Fibroblast of lung (primary cell): Measurements from ENCODE around the gene MINDY1. TPM values are rescaled to one million over a fixed set of nuclear protein-coding genes. Genes with fewer than 3 reads are reported as not detected.
A peak's percentile ranks its signal among the peaks of the same experiment; 100 is the strongest.

ENCODE experiments used
- DNase-seq, 2 donors: peaks; one replicate each; pipeline versions ENCODE4 v3.0.0 to v3.0.0-alpha.2; 2010; ENCODE audit warnings: low read depth in 2 of 2
- H2AFZ ChIP-seq: 2 replicates; pipeline ENCODE4 v1.5.1; 2012; ENCODE audit warnings: low read length, control low read depth, inconsistent platforms
- H3K27ac ChIP-seq: 2 replicates; pipeline ENCODE4 v1.5.1; 2011; ENCODE audit warnings: low read length, control low read depth; ENCODE audit not compliant: insufficient read depth
- H3K27me3 ChIP-seq: 2 replicates; pipeline ENCODE4 v1.5.1; 2011; ENCODE audit warnings: mild to moderate bottlenecking, low read length; ENCODE audit not compliant: control insufficient read depth, insufficient read depth
- H3K36me3 ChIP-seq: 2 replicates; pipeline ENCODE4 v1.5.1; 2011; ENCODE audit warnings: low read length; ENCODE audit not compliant: control insufficient read depth, insufficient read depth
- H3K4me1 ChIP-seq: 2 replicates; pipeline ENCODE4 v1.5.1; 2011; ENCODE audit warnings: low read length; ENCODE audit not compliant: control insufficient read depth, insufficient read depth; ENCODE audit errors: extremely low read depth
- H3K4me2 ChIP-seq: 2 replicates; pipeline ENCODE4 v1.5.1; 2011; ENCODE audit warnings: low read length, control low read depth; ENCODE audit not compliant: insufficient read depth; ENCODE audit errors: extremely low read depth
- H3K4me3 ChIP-seq, 4 experiments: fragments of 200-600 bp in 1 of 4; sonication (generic) in 1 of 4; replicated peaks in 1 of 4; 2 replicates each; pipeline ENCODE4 v1.5.1; 2011 to 2016; ENCODE audit warnings: low read length in 4 of 4, low read depth in 3 of 4, mild to moderate bottlenecking in 3 of 4, control low read depth in 2 of 4, inconsistent platforms in 1 of 4, mixed read lengths in 1 of 4; ENCODE audit not compliant: insufficient read depth in 1 of 4; ENCODE audit errors: control extremely low read depth in 1 of 4
- H3K79me2 ChIP-seq: 2 replicates; pipeline ENCODE4 v1.5.1; 2012; ENCODE audit warnings: mild to moderate bottlenecking, low read length, inconsistent platforms; ENCODE audit not compliant: control insufficient read depth, insufficient read depth
- H3K9ac ChIP-seq: 2 replicates; pipeline ENCODE4 v1.5.1; 2011; ENCODE audit warnings: mild to moderate bottlenecking, low read length, control low read depth; ENCODE audit not compliant: insufficient read depth
- H3K9me3 ChIP-seq: 2 replicates; pipeline ENCODE4 v1.5.1; 2012; ENCODE audit warnings: low read depth, low read length; ENCODE audit not compliant: control insufficient read depth, insufficient read depth
- H4K20me1 ChIP-seq: 2 replicates; pipeline ENCODE4 v1.5.1; 2011; ENCODE audit warnings: low read length; ENCODE audit not compliant: control insufficient read depth, insufficient read depth; ENCODE audit errors: extremely low read depth
- CTCF ChIP-seq, 2 donors: IDR thresholded peaks in 1 of 2; conservative IDR thresholded peaks in 1 of 2; 1 replicate in 1 of 2; 2 replicates in 1 of 2; pipeline ENCODE4 v1.5.1; 2011 to 2012; ENCODE audit warnings: low read length in 2 of 2, control low read depth in 1 of 2, inconsistent platforms in 1 of 2, low read depth in 1 of 2, mild to moderate bottlenecking in 1 of 2
- EZH2 ChIP-seq: IDR thresholded peaks from 2 replicates; pipeline ENCODE4 v1.5.1; 2012; ENCODE audit warnings: low read length, control low read depth, mild to moderate bottlenecking; ENCODE audit errors: missing control alignments
- polyA plus RNA-seq, 2 donors: library from polyadenylated mRNA; depleted of rRNA in 1 of 2; stranded (reverse) in 1 of 2; unstranded in 1 of 2; fragments of >200 nt; gene quantifications; 2 replicates each; pipeline ENCODE4 v1.2.1, GENCODE V29; 2011 to 2012; ENCODE audit warnings: missing spikeins in 1 of 2
- total RNA-seq: library from RNA; depleted of rRNA; stranded (reverse); fragments of >200 nt; gene quantifications from 2 replicates; pipeline ENCODE4 v1.2.1, GENCODE V29; 2014

Gene MINDY1
- total and polyA plus RNA-seq, 2 donors (not counting 1 experiment from before 2014, with no cell fraction given): 11.7 to 17.3 TPM

- Histone ChIP-seq H3K27me3 (no peaks in the 10 kb centered on the region), H2AFZ (no peak overlapping the region), H3K4me2 (peak overlapping the region; percentile 93), H4K20me1 (no peaks in the 10 kb centered on the region), H3K36me3 (peaks cover 10% of the 10 kb centered on the region), H3K79me2 (peaks cover 63% of the 10 kb centered on the region), H3K9ac (peak overlapping the region; percentile 90), H3K27ac (peak overlapping the region; percentile 86), H3K4me3 (peak overlapping the region; percentile 83 to 95 (median 92)), H3K9me3 (no peaks in the 10 kb centered on the region), H3K4me1 (peaks cover 24% of the 10 kb centered on the region)
- TF ChIP-seq CTCF (conservative IDR thresholded peaks at IDR 0.05 in 1 of 2, IDR thresholded peaks at IDR 0.05 in 1 of 2; ENCODE audit: low read depth in 1 of 2, low read length in 2 of 2): no peak
- TF ChIP-seq EZH2: no peak
- no peak for DNase-seq
Observed at GRCh38 chr1:150972417-150972940, 34.2 kb downstream of the MINDY1 start.

GRCh38 chr1:150971583-150972416 is 34.9 kb downstream of the MINDY1 start:
- H3K27ac ChIP-seq: peak overlapping the region; percentile 60
- H3K9ac ChIP-seq: no peak overlapping the region
- TF ChIP-seq EZH2 (no peak), CTCF (conservative IDR thresholded peaks at IDR 0.05 in 1 of 2, IDR thresholded peaks at IDR 0.05 in 1 of 2; ENCODE audit: low read depth in 1 of 2, low read length in 2 of 2) (peak in 1 of 2 donors; percentile 4)

GRCh38 chr1:150970808-150971582 is 35.7 kb downstream of the MINDY1 start:
- DNase-seq: peak in 1 of 2 donors; percentile 84
- H3K9ac ChIP-seq: no peak overlapping the region
- H3K4me3 ChIP-seq: peak overlapping the region in 3 of 4 experiments; percentile 9 to 95 (median 83)
- H4K20me1 ChIP-seq: no peaks in the 10 kb centered on the region
- H3K27me3 ChIP-seq: no peaks in the 10 kb centered on the region
- H3K36me3 ChIP-seq: peaks cover 21% of the 10 kb centered on the region
- H3K4me2 ChIP-seq: peak overlapping the region; percentile 93
- H2AFZ ChIP-seq: no peak overlapping the region
- no peak for TF ChIP-seq CTCF (conservative IDR thresholded peaks at IDR 0.05 in 1 of 2, IDR thresholded peaks at IDR 0.05 in 1 of 2; ENCODE audit: low read depth in 1 of 2, low read length in 2 of 2)
- no peak for TF ChIP-seq EZH2
- peaks cover 21% of the 10 kb centered on the region for H3K4me1 ChIP-seq
- H3K27ac ChIP-seq: peak overlapping the region; percentile 60
- no peaks in the 10 kb centered on the region for H3K9me3 ChIP-seq
- peaks cover 63% of the 10 kb centered on the region for H3K79me2 ChIP-seq

More at GRCh38 chr1:150971583-150972416, 34.9 kb downstream of the MINDY1 start:
- DNase-seq: peak in 1 of 2 donors; percentile 24
- Histone ChIP-seq H4K20me1 (no peaks in the 10 kb centered on the region), H3K4me3 (peak overlapping the region; percentile 14 to 95 (median 50)), H3K4me1 (peaks cover 21% of the 10 kb centered on the region), H2AFZ (no peak overlapping the region), H3K4me2 (peak overlapping the region; percentile 93), H3K36me3 (peaks cover 15% of the 10 kb centered on the region), H3K27me3 (no peaks in the 10 kb centered on the region), H3K79me2 (peaks cover 63% of the 10 kb centered on the region), H3K9me3 (no peaks in the 10 kb centered on the region)
